ENCODE results near the gene MYL6.

MYL6 gene

GRCh38 chr12:56188778-56189098 is 30.6 kb downstream of the MYL6 start:
- Histone ChIP-seq H3K4me2 (ENCODE audit: insufficient read depth, low read length, poor library complexity, severe bottlenecking) (peak overlapping the region; percentile 79), H3K18ac (ENCODE audit: low read length) (peak overlapping the region; percentile 76), H3K23ac (ENCODE audit: low read depth, low read length, poor library complexity) (no peak overlapping the region), H3K4ac (ENCODE audit: low read length) (no peak overlapping the region), H3K4me1 (ENCODE audit: control insufficient read depth in 2 of 2, insufficient read depth in 1 of 2, low read depth in 1 of 2, low read length in 2 of 2) (peaks cover 7 to 9% of the 10 kb centered on the region in 2 donors), H3K27me3 (ENCODE audit: control insufficient read depth in 3 of 3, insufficient read depth in 3 of 3, low read depth in 1 of 3, low read length in 3 of 3) (no peaks in the 10 kb centered on the region), H2AFZ (ENCODE audit: low read length) (peak overlapping the region; percentile 91), H3K79me1 (ENCODE audit: low read depth, low read length) (no peaks in the 10 kb centered on the region), H3K9me3 (replicated peaks in 1 of 2; ENCODE audit: control insufficient read depth in 2 of 2, insufficient read depth in 1 of 2, low read depth in 1 of 2, low read length in 2 of 2) (no peaks in the 10 kb centered on the region), H2BK120ac (ENCODE audit: low read depth, low read length) (no peak overlapping the region), H3K4me3 (ENCODE audit: low read length in 2 of 2) (peak overlapping the region; percentile 76 to 83), H3K9ac (ENCODE audit: low read depth, low read length, poor library complexity) (peak overlapping the region; percentile 87), H2AK5ac (ENCODE audit: low read depth, low read length) (peak overlapping the region; percentile 40), H3K14ac (ENCODE audit: low read length) (peak overlapping the region; percentile 25), H2BK15ac (ENCODE audit: low read length) (peak overlapping the region; percentile 45), H2BK12ac (ENCODE audit: low read length) (no peak overlapping the region), H2BK5ac (ENCODE audit: low read length) (peak overlapping the region; percentile 78), H3K36me3 (replicated peaks in 1 of 2; ENCODE audit: control insufficient read depth in 2 of 2, insufficient read depth in 2 of 2, low read length in 2 of 2) (peaks cover 18 to 41% of the 10 kb centered on the region in 2 donors), H4K91ac (ENCODE audit: low read depth, low read length, poor library complexity) (no peak overlapping the region), H3K27ac (replicated peaks; ENCODE audit: low read length) (peak overlapping the region; percentile 69), H4K8ac (ENCODE audit: low read depth, low read length) (no peak overlapping the region)
- no CpG with 5 or more reads among the region's 17 CpGs for WGBS, 2 donors (ENCODE audit: extremely low coverage in 2 of 2, insufficient read length in 2 of 2, insufficient replicate concordance in 1 of 2)
- peak; percentile 8 for DNase-seq (ENCODE audit: low spot score)

GRCh38 chr12:56189099-56189917 is 31.1 kb downstream of the MYL6 start, which contains the start of gene SMARCC2:
Gene SMARCC2 (minus strand): TSS chr12:56189483. CDS start chr12:56189461, 22 bp downstream.
- no peak within 1 kb of the TSS for H2BK12ac ChIP-seq (ENCODE audit: low read length)

GRCh38 chr12:56189918-56190694 is 31.9 kb downstream of the MYL6 start:
- peak; percentile 93 for DNase-seq (ENCODE audit: low spot score)
- peak overlapping the region; percentile 90 for H2AFZ ChIP-seq (ENCODE audit: low read length)
- H3K27ac ChIP-seq (replicated peaks; ENCODE audit: low read length) = peak overlapping the region; percentile 72
- peak overlapping the region; percentile 96 for H2BK5ac ChIP-seq (ENCODE audit: low read length)
- H3K36me3 ChIP-seq (replicated peaks in 1 of 2; ENCODE audit: control insufficient read depth in 2 of 2, insufficient read depth in 2 of 2, low read length in 2 of 2) = peaks cover 10 to 27% of the 10 kb centered on the region in 2 donors
- no peaks in the 10 kb centered on the region for H3K79me1 ChIP-seq (ENCODE audit: low read depth, low read length)
- H2BK120ac ChIP-seq (ENCODE audit: low read depth, low read length) = no peak overlapping the region
- H4K8ac ChIP-seq (ENCODE audit: low read depth, low read length) = no peak overlapping the region
- H2AK5ac ChIP-seq (ENCODE audit: low read depth, low read length) = no peak overlapping the region
- H3K4me3 ChIP-seq (ENCODE audit: low read length in 2 of 2) = peak overlapping the region; percentile 76 to 87
- no peaks in the 10 kb centered on the region for H3K9me3 ChIP-seq (replicated peaks in 1 of 2; ENCODE audit: control insufficient read depth in 2 of 2, insufficient read depth in 1 of 2, low read depth in 1 of 2, low read length in 2 of 2)
- peak overlapping the region; percentile 78 for H3K4ac ChIP-seq (ENCODE audit: low read length)
- H3K27me3 ChIP-seq (ENCODE audit: control insufficient read depth in 3 of 3, insufficient read depth in 3 of 3, low read depth in 1 of 3, low read length in 3 of 3) = no peaks in the 10 kb centered on the region
- H3K4me1 ChIP-seq (ENCODE audit: control insufficient read depth in 2 of 2, insufficient read depth in 1 of 2, low read depth in 1 of 2, low read length in 2 of 2) = peaks cover 7 to 9% of the 10 kb centered on the region in 2 donors
- peak overlapping the region; percentile 64 for H3K4me2 ChIP-seq (ENCODE audit: insufficient read depth, low read length, poor library complexity, severe bottlenecking)
- peak overlapping the region; percentile 57 for H3K23ac ChIP-seq (ENCODE audit: low read depth, low read length, poor library complexity)
- no peak overlapping the region for H3K14ac ChIP-seq (ENCODE audit: low read length)
- no peak overlapping the region for H2BK12ac ChIP-seq (ENCODE audit: low read length)
- peak overlapping the region; percentile 97 for H3K9ac ChIP-seq (ENCODE audit: low read depth, low read length, poor library complexity)
- peak overlapping the region; percentile 97 for H3K18ac ChIP-seq (ENCODE audit: low read length)
- WGBS, 2 donors (ENCODE audit: extremely low coverage in 2 of 2, insufficient read length in 2 of 2, insufficient replicate concordance in 1 of 2) = no CpG with 5 or more reads among the region's 42 CpGs
- H4K91ac ChIP-seq (ENCODE audit: low read depth, low read length, poor library complexity) = no peak overlapping the region
- peak overlapping the region; percentile 56 for H2BK15ac ChIP-seq (ENCODE audit: low read length)

More at GRCh38 chr12:56189099-56189917, 31.1 kb downstream of the MYL6 start, which contains the start of gene SMARCC2:
- Histone ChIP-seq H4K91ac (ENCODE audit: low read depth, low read length, poor library complexity) (no peak within 1 kb of the TSS), H3K4me2 (ENCODE audit: insufficient read depth, low read length, poor library complexity, severe bottlenecking) (peak within 1 kb of the TSS; percentile 79), H2BK120ac (ENCODE audit: low read depth, low read length) (no peak within 1 kb of the TSS), H3K4me1 (ENCODE audit: control insufficient read depth in 2 of 2, insufficient read depth in 1 of 2, low read depth in 1 of 2, low read length in 2 of 2) (peaks cover 7 to 9% of the 10 kb centered on the region in 2 donors), H2AK5ac (ENCODE audit: low read depth, low read length) (peak within 1 kb of the TSS; percentile 40), H2BK15ac (ENCODE audit: low read length) (peak within 1 kb of the TSS; percentile 56), H2BK5ac (ENCODE audit: low read length) (peak within 1 kb of the TSS; percentile 96), H3K14ac (ENCODE audit: low read length) (peak within 1 kb of the TSS; percentile 25), H3K79me1 (ENCODE audit: low read depth, low read length) (no peaks in the 10 kb centered on the region), H3K27me3 (ENCODE audit: control insufficient read depth in 3 of 3, insufficient read depth in 3 of 3, low read depth in 1 of 3, low read length in 3 of 3) (no peaks in the 10 kb centered on the region), H3K23ac (ENCODE audit: low read depth, low read length, poor library complexity) (peak within 1 kb of the TSS; percentile 81), H3K18ac (ENCODE audit: low read length) (peak within 1 kb of the TSS; percentile 99), H4K8ac (ENCODE audit: low read depth, low read length) (no peak within 1 kb of the TSS), H2AFZ (ENCODE audit: low read length) (peak within 1 kb of the TSS; percentile 91), H3K9me3 (replicated peaks in 1 of 2; ENCODE audit: control insufficient read depth in 2 of 2, insufficient read depth in 1 of 2, low read depth in 1 of 2, low read length in 2 of 2) (no peaks in the 10 kb centered on the region), H3K4me3 (ENCODE audit: low read length in 2 of 2) (peak within 1 kb of the TSS; percentile 76 to 93), H3K9ac (ENCODE audit: low read depth, low read length, poor library complexity) (peak within 1 kb of the TSS; percentile 97), H3K4ac (ENCODE audit: low read length) (peak within 1 kb of the TSS; percentile 78), H3K36me3 (replicated peaks in 1 of 2; ENCODE audit: control insufficient read depth in 2 of 2, insufficient read depth in 2 of 2, low read length in 2 of 2) (peaks cover 14 to 35% of the 10 kb centered on the region in 2 donors), H3K27ac (replicated peaks; ENCODE audit: low read length) (peak within 1 kb of the TSS; percentile 87)
- no CpG with 5 or more reads among the region's 93 CpGs for WGBS, 2 donors (ENCODE audit: extremely low coverage in 2 of 2, insufficient read length in 2 of 2, insufficient replicate concordance in 1 of 2)
- peak; percentile 87 for DNase-seq (ENCODE audit: low spot score)

Data from neuronal stem cell (in vitro differentiated cells).